IPS DF 6.9 (cell line): ENCODE measurements around the gene DUSP28.

Experiments
- DNase-seq: peaks from one replicate; pipeline ENCODE4 v3.0.0-alpha.2; 2013; ENCODE audit warnings: low read depth, low spot score
- H3K27ac ChIP-seq: one replicate; pipeline ENCODE4 v1.5.1; 2013; ENCODE audit warnings: low read length, control low read depth
- H3K27me3 ChIP-seq: 2 replicates; pipeline ENCODE4 v1.6.1; 2013; ENCODE audit warnings: mild to moderate bottlenecking, low read length; ENCODE audit not compliant: control insufficient read depth, insufficient read depth
- H3K36me3 ChIP-seq: 2 replicates; pipeline ENCODE4 v1.6.1; 2013; ENCODE audit warnings: low read length; ENCODE audit not compliant: control insufficient read depth, insufficient read depth
- H3K4me1 ChIP-seq: 2 replicates; pipeline ENCODE4 v1.6.1; 2013; ENCODE audit warnings: low read length; ENCODE audit not compliant: control insufficient read depth, insufficient read depth
- H3K4me3 ChIP-seq: 2 replicates; pipeline ENCODE4 v1.5.1; 2013; ENCODE audit warnings: mild to moderate bottlenecking, low read length
- H3K9me3 ChIP-seq: 2 replicates; pipeline ENCODE4 v1.6.1; 2013; ENCODE audit warnings: low read length, inconsistent platforms; ENCODE audit not compliant: control insufficient read depth, insufficient read depth
- WGBS: extraction: QIAGEN DNeasy Blood & Tissue Kit; methylation state at CpG from one replicate; pipeline ENCODE4 v1.1.7; 2013; ENCODE audit warnings: mixed read lengths, missing lambda C conversion rate; ENCODE audit not compliant: insufficient read length, insufficient coverage; 5-methylcytosine and 5-hydroxymethylcytosine counted together

Gene DUSP28

GRCh38 chr2:240601061-240601830 lies 41.1 kb downstream of the DUSP28 start:
- Histone ChIP-seq H3K27me3 (no peaks in the 10 kb centered on the region), H3K27ac (no peak overlapping the region), H3K36me3 (peaks cover 15% of the 10 kb centered on the region), H3K9me3 (no peaks in the 10 kb centered on the region), H3K4me1 (no peaks in the 10 kb centered on the region), H3K4me3 (no peak overlapping the region)
- WGBS: no CpG with 5 or more reads among the region's 20 CpGs
- DNase-seq: no peak

DNA sequence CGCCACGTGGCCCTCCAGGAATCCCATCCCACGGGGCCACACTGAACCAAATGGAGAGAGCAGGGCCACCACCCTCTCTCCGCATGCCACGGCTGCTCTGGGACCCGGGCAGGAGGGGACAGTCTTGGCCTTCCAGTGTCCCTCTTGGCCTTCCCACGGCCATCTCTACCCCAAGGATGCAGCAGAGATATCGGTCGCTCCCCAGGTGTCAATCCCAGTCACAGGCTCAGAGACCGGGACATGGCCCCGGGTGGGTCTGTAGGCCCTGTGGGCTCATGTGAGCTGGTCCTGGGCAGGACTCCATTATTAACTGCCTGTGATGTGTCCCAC lies 41.6 kb downstream of the DUSP28 start:
- WGBS: no CpG with 5 or more reads among the region's 11 CpGs
- H3K27ac ChIP-seq: no peak overlapping the region
- no peak overlapping the region for H3K4me3 ChIP-seq
- no peak for DNase-seq
- peaks cover 11% of the 10 kb centered on the region; the same call in 1 of the 2 replicates for H3K36me3 ChIP-seq
- no peaks in the 10 kb centered on the region for H3K9me3 ChIP-seq
- H3K4me1 ChIP-seq: no peaks in the 10 kb centered on the region
- no peaks in the 10 kb centered on the region for H3K27me3 ChIP-seq

DNA sequence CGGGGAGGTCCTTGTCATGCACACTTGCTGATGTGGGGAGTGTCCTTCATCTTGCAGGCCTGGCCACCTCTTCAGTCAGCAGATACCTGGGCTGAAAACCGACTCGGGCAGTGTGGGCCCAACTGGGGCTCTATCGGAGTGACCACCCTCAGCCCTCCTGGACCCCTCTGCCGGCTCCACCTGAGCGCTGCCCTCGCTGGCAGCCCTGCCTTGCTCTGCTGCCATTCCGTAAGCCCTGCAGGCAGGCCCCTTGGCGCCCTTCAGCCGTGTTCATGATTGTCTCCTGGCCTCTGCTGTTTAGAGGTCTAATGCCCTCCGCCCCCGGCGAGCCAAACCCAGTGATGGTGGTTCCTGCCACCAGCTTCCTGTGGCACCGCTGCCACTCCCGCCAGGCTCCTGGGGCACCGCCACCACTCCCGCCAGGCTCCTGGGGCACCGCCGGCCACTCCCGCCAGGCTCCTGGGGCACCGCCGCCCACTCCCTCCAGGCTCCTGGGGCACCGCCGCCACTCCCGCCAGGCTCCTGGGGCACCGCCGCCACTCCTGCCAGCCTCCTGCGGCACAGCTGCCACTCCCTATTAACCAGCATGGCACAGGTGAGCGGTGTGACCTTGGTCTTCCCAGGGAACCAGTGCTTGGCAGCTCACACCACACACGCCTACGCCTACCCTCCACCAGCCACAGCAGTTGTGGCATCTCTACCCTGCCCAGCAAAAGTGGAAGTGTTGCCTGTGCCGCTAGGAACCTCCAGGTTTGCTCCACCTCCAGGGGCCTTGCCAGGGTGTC lies 42.3 kb downstream of the DUSP28 start:
- no CpG with 5 or more reads among the region's 32 CpGs for WGBS
- no peak overlapping the region for H3K27ac ChIP-seq
- no peaks in the 10 kb centered on the region for H3K9me3 ChIP-seq
- peaks cover 11% of the 10 kb centered on the region; the same call in 1 of the 2 replicates for H3K36me3 ChIP-seq
- H3K27me3 ChIP-seq: no peaks in the 10 kb centered on the region
- no peaks in the 10 kb centered on the region for H3K4me1 ChIP-seq
- no peak for DNase-seq
- no peak overlapping the region for H3K4me3 ChIP-seq

- H3K27me3 ChIP-seq: no peaks in the 10 kb centered on the region
- no peaks in the 10 kb centered on the region for H3K4me1 ChIP-seq
- no peak for DNase-seq
- no peaks in the 10 kb centered on the region for H3K9me3 ChIP-seq
- H3K4me3 ChIP-seq: no peak overlapping the region
- H3K36me3 ChIP-seq: 0 out of 2 replicates have a peak, but pooled peaks cover 4% of the 10 kb centered on the region
- H3K27ac ChIP-seq: no peak overlapping the region
- WGBS: no CpG with 5 or more reads among the region's 22 CpGs
These were observed 43.1 kb downstream of the DUSP28 start for GRCh38 chr2:240603081-240603835.

DNA sequence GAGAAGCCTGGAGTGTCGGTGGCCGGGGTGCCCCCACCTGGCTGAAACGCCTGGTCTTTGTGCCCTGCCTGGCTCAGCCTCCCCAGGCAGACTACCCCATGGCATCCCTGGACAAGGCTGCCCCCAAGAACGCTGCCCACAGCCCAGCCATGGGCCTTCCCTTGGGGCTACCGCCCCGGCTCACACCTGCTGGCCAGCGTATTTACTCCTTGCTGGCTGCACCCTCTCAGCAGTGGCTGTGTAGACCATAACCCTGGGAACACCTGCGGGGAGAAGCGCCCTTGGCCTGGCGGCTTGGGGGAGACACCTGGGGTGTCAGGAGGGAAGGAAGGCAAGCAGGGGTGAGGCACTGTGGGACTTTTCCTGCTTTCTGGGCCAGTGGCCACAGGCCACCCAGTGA lies 43.7 kb downstream of the DUSP28 start:
- Histone ChIP-seq H3K27me3 (no peaks in the 10 kb centered on the region), H3K27ac (no peak overlapping the region), H3K9me3 (no peaks in the 10 kb centered on the region), H3K4me1 (no peaks in the 10 kb centered on the region), H3K4me3 (no peak overlapping the region), H3K36me3 (no peaks in the 10 kb centered on the region)
- no peak for DNase-seq
- WGBS: no CpG with 5 or more reads among the region's 10 CpGs

DNA sequence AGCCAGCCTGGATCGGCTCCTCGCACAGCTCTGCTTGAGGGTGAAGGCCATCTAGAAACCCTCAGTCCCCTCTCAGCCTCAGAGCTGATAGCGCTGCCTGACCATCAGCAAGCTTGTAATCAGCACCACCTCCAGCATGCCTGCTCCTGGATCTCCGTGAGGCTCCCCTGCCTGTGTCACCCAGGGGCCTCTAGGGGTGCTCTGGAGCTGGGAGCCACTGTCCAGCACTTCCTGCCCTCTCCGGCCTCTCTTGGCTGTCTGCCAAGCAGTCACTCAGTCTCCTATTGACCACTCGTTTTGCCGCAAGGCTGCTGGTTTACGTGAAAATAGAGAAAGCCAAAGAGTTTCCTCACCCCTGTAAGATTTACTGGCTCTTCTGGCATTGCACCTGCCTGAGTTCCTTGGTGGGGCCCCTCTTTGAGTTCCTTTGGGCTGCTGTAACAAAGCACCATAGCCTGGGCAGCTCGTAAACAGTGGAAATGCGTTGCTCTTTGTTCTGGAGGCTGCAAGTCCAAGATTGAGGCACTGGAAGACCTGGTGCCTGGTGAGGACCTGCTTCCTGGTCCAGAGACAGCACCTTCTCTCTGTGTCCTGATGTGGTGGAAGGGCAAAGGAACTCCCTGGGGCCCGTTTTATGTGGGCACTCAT lies 44.3 kb downstream of the DUSP28 start:
- no peaks in the 10 kb centered on the region for H3K4me1 ChIP-seq
- H3K27ac ChIP-seq: no peak overlapping the region
- H3K9me3 ChIP-seq: no peaks in the 10 kb centered on the region
- H3K4me3 ChIP-seq: no peak overlapping the region
- H3K36me3 ChIP-seq: no peaks in the 10 kb centered on the region
- H3K27me3 ChIP-seq: no peaks in the 10 kb centered on the region
- no peak for DNase-seq
- WGBS: no CpG with 5 or more reads among the region's 11 CpGs

- no CpG with 5 or more reads among the region's 19 CpGs for WGBS
- Histone ChIP-seq H3K9me3 (no peaks in the 10 kb centered on the region), H3K27ac (no peak overlapping the region), H3K4me1 (no peaks in the 10 kb centered on the region), H3K27me3 (no peaks in the 10 kb centered on the region), H3K36me3 (no peaks in the 10 kb centered on the region), H3K4me3 (no peak overlapping the region)
- no peak for DNase-seq
These were observed 45.0 kb downstream of the DUSP28 start for GRCh38 chr2:240604939-240605716.

- no peak overlapping the region for H3K4me3 ChIP-seq
- no peaks in the 10 kb centered on the region for H3K27me3 ChIP-seq
- H3K27ac ChIP-seq: no peak overlapping the region
- no peaks in the 10 kb centered on the region for H3K9me3 ChIP-seq
- no CpG with 5 or more reads among the region's 12 CpGs for WGBS
- no peaks in the 10 kb centered on the region for H3K36me3 ChIP-seq
- no peaks in the 10 kb centered on the region for H3K4me1 ChIP-seq
- DNase-seq: no peak
These were observed 45.9 kb downstream of the DUSP28 start for GRCh38 chr2:240605867-240606743.

DNA sequence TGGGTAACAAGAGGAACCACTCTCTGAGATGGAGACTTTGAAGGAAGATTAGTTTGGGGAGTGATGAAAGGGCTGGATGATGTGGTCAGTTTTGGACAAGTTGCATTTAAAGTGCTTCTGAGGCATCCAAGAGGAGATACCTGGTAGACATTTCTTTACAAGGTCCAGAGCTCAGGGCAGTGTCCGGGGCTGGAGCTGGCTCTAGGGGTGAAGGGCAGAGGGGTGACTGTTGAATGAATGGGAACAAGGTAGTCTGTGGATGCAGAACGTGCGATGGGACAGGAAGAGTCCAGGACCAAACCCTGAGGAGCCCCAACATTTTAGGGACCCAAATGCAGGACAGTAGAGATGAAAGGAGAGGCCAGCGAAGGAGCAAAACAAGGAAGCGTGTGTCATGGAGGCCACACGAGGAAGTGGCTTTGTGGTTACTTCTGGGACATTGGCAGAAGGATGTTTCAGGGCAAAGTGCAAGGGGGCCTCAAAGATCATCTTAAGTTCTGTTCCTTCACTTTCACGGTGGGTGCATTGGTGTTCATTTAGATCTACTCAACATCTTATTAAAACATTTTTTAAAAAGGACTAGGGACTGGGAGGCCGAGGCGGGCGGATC lies 51.5 kb downstream of the DUSP28 start:
- Histone ChIP-seq H3K4me1 (no peaks in the 10 kb centered on the region), H3K9me3 (peaks cover 22% of the 10 kb centered on the region), H3K36me3 (no peaks in the 10 kb centered on the region), H3K4me3 (no peak overlapping the region), H3K27ac (no peak overlapping the region), H3K27me3 (no peaks in the 10 kb centered on the region)
- no CpG with 5 or more reads among the region's 10 CpGs for WGBS
- DNase-seq: no peak
